ENCODE measurements around the gene RIPOR3.
A peak's percentile ranks its signal among the peaks of the same experiment; 100 is the strongest.
"Not testable (repeated sequence)": the region's sequence is repeated elsewhere in the genome, so short reads cannot be mapped to it uniquely, and the experiment has no call there.

RIPOR3 gene

GRCh38 chr20:50585214-50585613 lies 106.1 kb downstream of the RIPOR3 start:
- DNase-seq: no peak

- no peak for DNase-seq
These were observed 106.7 kb downstream of the RIPOR3 start for GRCh38 chr20:50584687-50585086.

GRCh38 chr20:50583442-50584150 lies 107.7 kb downstream of the RIPOR3 start:
- DNase-seq: no peak

- DNase-seq: no peak
These were observed 108.6 kb downstream of the RIPOR3 start for GRCh38 chr20:50582591-50583234.

GRCh38 chr20:50582092-50582491 lies 109.2 kb downstream of the RIPOR3 start:
- no peak for DNase-seq

GRCh38 chr20:50580842-50581544 lies 110.3 kb downstream of the RIPOR3 start:
- no peak for DNase-seq

GRCh38 chr20:50580016-50580747 lies 111.2 kb downstream of the RIPOR3 start:
- DNase-seq: peak; percentile 33 to 51

- DNase-seq: no peak
These were observed 111.8 kb downstream of the RIPOR3 start for GRCh38 chr20:50579511-50579910.

GRCh38 chr20:50578778-50579165 lies 112.6 kb downstream of the RIPOR3 start:
- no peak for DNase-seq

- no peak for DNase-seq
These were observed 113.1 kb downstream of the RIPOR3 start for GRCh38 chr20:50578061-50578777.

GRCh38 chr20:50577175-50578018 lies 113.9 kb downstream of the RIPOR3 start:
- no peak for DNase-seq

GRCh38 chr20:50575865-50576720 lies 115.2 kb downstream of the RIPOR3 start:
- peak; percentile 64 to 68 for DNase-seq

GRCh38 chr20:50574586-50574985 lies 116.8 kb downstream of the RIPOR3 start:
- DNase-seq: no peak

- no peak for DNase-seq
These were observed 117.2 kb downstream of the RIPOR3 start for GRCh38 chr20:50574108-50574507.

GRCh38 chr20:50572938-50573777 lies 118.2 kb downstream of the RIPOR3 start:
- no peak for DNase-seq

- no peak for DNase-seq
These were observed 119.9 kb downstream of the RIPOR3 start for GRCh38 chr20:50571466-50571865.

GRCh38 chr20:50569864-50570836 lies 121.2 kb downstream of the RIPOR3 start:
- peak in 1 of 2 donors; percentile 37 for DNase-seq

GRCh38 chr20:50569487-50569863 lies 121.9 kb downstream of the RIPOR3 start:
- not testable (repeated sequence) for DNase-seq

All from activated CD4-positive, alpha-beta T cell treated with anti-CD3 and anti-CD28 coated beads for 4 hours (primary cell).